Stimulated activated CD4-positive, alpha-beta T cell treated with anti-CD3 and anti-CD28 coated beads, Interleukin-12 subunit alpha, Interleukin-12 subunit beta, amount 100 ng/mL, for 4 hours (primary cell): ENCODE data around the gene CSNK1D.

Source experiments
- DNase-seq: peaks from one replicate; pipeline ENCODE4 v3.0.0-alpha.2; 2020

Gene CSNK1D

GRCh38 chr17:82273327-82274133 lies at the start of gene CSNK1D:
Gene CSNK1D (minus strand): TSS chr17:82273700. CDS start chr17:82273381, 319 bp downstream.
- peak; percentile 94 for DNase-seq

- DNase-seq = no peak
Observed at GRCh38 chr17:82322526-82323453, 49.3 kb upstream of the CSNK1D start.

GRCh38 chr17:82321947-82322466 lies 48.5 kb upstream of the CSNK1D start:
- DNase-seq = no peak

- peak; percentile 77 for DNase-seq
Observed at GRCh38 chr17:82320956-82321927, 47.7 kb upstream of the CSNK1D start.

GRCh38 chr17:82320140-82320840 lies 46.8 kb upstream of the CSNK1D start:
- DNase-seq = no peak

- no peak for DNase-seq
Observed at GRCh38 chr17:82319619-82320062, 46.1 kb upstream of the CSNK1D start.

- no peak for DNase-seq
Observed at GRCh38 chr17:82318772-82319606, 45.5 kb upstream of the CSNK1D start.

GRCh38 chr17:82318169-82318498 lies 44.6 kb upstream of the CSNK1D start:
- no peak for DNase-seq

- peak; percentile 61 for DNase-seq
Observed at GRCh38 chr17:82317394-82318168, 44.1 kb upstream of the CSNK1D start, which contains the start of gene CD7. Gene CD7 (minus strand): TSS chr17:82317608. CDS start chr17:82317495, 113 bp downstream.

- DNase-seq = no peak
Observed at GRCh38 chr17:82316651-82317393, 43.3 kb upstream of the CSNK1D start.

GRCh38 chr17:82315703-82316358 lies 42.3 kb upstream of the CSNK1D start:
- DNase-seq = peak; percentile 58

GRCh38 chr17:82314727-82315605 lies 41.5 kb upstream of the CSNK1D start:
- no peak for DNase-seq

GRCh38 chr17:82314012-82314726 lies 40.7 kb upstream of the CSNK1D start:
- no peak for DNase-seq

- no peak for DNase-seq
Observed at GRCh38 chr17:82313195-82314011, 39.9 kb upstream of the CSNK1D start.

GRCh38 chr17:82311971-82312370 lies 38.5 kb upstream of the CSNK1D start:
- no peak for DNase-seq

- DNase-seq = no peak
Observed at GRCh38 chr17:82310877-82311276, 37.4 kb upstream of the CSNK1D start.
